ENCODE measurements around the gene HELZ2.

HELZ2 gene

GRCh38 chr20:63597651-63598478 lies 23.8 kb upstream of the HELZ2 start:
- DNase-seq, result no peak

GRCh38 chr20:63596423-63596822 lies 22.4 kb upstream of the HELZ2 start:
- no peak for DNase-seq

GRCh38 chr20:63595416-63596127 lies 21.5 kb upstream of the HELZ2 start:
- DNase-seq, result no peak

- no peak for DNase-seq
These were observed 20.1 kb upstream of the HELZ2 start for GRCh38 chr20:63594043-63594561.

- no peak for DNase-seq
These were observed 18.6 kb upstream of the HELZ2 start for GRCh38 chr20:63592661-63593060.

GRCh38 chr20:63591786-63592355 lies 17.8 kb upstream of the HELZ2 start:
- no peak for DNase-seq

- no peak for DNase-seq
These were observed 17.1 kb upstream of the HELZ2 start for GRCh38 chr20:63591147-63591533.

GRCh38 chr20:63590218-63591146 lies 16.4 kb upstream of the HELZ2 start:
- DNase-seq, result no peak

GRCh38 chr20:63589261-63590217 lies 15.5 kb upstream of the HELZ2 start:
- DNase-seq, result peak in 1 of 2 experiments; percentile 10

- DNase-seq, result no peak
These were observed 14.6 kb upstream of the HELZ2 start for GRCh38 chr20:63588641-63589041.

GRCh38 chr20:63587776-63588591 lies 13.9 kb upstream of the HELZ2 start:
- peak in 1 of 2 experiments; percentile 6 for DNase-seq

- DNase-seq, result no peak
These were observed 13.2 kb upstream of the HELZ2 start for GRCh38 chr20:63587256-63587655.

GRCh38 chr20:63586797-63587196 lies 12.8 kb upstream of the HELZ2 start:
- no peak for DNase-seq

- no peak for DNase-seq
These were observed 11.9 kb upstream of the HELZ2 start for GRCh38 chr20:63585616-63586565.

GRCh38 chr20:63582382-63583063 lies 8.5 kb upstream of the HELZ2 start:
- no peak for DNase-seq

- peak in 1 of 2 experiments; percentile 27 for DNase-seq
These were observed 6.9 kb upstream of the HELZ2 start for GRCh38 chr20:63580796-63581461.

- no peak for DNase-seq
These were observed 5.1 kb upstream of the HELZ2 start for GRCh38 chr20:63579017-63579694.
